Islet precursor cell (in vitro differentiated cells): ENCODE measurements around the gene REXO4.
"Not testable (repeated sequence)": the region's sequence is repeated elsewhere in the genome, so short reads cannot be mapped to it uniquely, and the experiment has no call there.

Experiments
- DNase-seq: peaks from one replicate; pipeline ENCODE4 v3.0.0-alpha.2; 2018

The REXO4 gene, protein sequence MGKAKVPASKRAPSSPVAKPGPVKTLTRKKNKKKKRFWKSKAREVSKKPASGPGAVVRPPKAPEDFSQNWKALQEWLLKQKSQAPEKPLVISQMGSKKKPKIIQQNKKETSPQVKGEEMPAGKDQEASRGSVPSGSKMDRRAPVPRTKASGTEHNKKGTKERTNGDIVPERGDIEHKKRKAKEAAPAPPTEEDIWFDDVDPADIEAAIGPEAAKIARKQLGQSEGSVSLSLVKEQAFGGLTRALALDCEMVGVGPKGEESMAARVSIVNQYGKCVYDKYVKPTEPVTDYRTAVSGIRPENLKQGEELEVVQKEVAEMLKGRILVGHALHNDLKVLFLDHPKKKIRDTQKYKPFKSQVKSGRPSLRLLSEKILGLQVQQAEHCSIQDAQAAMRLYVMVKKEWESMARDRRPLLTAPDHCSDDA

DNA sequence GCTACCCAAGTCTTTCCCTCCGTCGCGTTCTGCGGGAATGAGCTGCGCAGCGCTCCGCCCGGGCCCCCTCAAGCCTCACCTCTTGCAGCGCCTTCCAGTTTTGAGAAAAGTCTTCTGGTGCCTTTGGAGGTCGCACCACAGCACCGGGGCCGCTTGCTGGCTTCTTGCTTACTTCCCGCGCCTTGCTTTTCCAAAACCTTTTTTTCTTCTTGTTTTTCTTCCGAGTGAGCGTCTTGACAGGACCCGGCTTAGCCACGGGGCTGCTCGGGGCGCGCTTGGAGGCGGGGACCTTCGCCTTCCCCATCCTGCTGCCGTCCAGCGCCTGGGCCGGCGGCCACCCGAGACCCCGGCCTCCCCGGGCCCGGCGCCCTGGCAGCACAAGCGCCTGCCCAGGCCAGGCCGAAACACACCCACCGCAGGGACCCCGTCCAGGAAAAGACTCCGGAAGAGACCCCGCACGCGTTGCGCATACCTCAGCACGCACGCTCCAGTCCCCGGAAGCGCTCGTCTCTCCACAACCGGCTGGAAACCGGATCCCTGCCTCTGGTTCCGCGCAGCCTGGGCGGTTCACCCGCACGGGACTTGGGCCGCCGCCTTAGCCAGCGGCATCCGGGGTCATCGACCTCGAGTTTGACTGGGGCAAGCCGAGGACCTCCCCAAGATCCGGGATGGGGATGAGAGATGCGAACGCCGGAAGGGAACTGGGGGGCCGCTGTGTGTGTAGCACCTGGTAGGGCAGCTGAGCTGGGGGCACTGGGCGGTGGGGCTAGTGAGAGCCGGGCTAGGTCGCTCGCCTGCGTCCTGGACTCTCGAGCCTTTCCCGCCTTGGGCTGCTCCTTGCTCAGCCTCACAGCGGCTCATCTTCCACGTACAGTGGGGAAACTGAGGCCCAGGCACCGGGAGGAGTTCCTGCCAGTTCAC is at the start of gene REXO4:
Gene REXO4, minus strand, starts transcription at position 470 of the 921 bp plus-strand sequence. Its CDS starts 166 bp downstream, at position 304.
- DNase-seq: peak; percentile 96

DNA sequence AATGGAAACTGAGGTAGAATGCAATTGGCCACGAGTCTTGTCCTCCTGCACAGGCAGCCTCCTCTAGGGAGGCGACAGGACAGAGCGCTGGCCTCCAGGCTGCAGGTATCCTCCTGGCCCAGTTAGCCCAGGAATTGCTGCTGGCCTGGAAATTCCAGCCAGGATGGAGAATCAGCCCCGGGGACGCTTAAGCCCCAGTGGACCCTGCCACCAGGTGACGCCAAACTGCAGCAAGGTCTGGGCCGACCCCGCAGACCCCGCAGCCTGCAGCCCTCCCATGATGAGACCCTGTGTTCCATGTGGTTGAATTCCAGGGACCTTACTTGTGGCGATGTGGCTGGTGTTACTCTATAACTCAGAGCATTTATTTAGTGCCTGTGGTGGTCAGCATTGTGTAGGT is 49.3 kb upstream of the REXO4 start:
- peak; percentile 73 for DNase-seq

DNA sequence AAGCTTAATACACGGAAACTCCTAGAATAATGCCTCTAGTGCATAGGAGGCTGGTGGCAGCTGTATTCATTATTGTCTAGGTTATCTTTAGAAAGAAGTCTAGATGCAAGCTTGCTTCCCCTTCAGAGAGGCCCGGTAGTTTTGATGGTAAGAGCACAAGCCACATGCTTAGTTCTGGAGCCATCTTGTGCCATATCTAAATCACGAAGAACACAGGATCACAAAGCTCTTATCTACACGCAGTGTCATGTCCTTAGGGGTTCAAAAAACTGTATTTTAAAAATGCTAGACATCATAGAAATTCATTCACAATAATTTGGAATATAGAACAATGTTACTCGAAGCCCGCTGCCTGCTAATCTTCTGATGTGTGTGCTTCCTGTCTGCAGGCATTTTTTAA is 48.2 kb upstream of the REXO4 start:
- no peak for DNase-seq

DNA sequence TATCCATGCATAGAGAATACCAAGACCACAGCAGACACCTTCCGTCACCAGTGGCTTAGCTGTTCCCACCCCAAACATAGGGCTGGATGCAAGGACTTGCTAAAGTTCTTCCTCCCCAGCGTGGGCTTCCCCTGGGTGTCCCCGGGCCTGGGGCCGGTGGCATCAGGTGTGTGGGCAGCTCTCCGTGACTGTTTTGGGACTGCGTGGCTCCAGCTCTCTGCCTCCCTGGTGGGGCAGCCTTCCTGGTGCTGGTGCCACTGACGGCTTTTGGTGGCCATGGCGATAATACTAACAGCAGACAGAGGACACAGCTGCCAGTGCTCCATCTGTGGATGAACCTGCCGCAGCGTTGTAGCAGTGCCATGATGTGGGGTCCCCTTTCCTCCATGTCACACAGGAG is 46.8 kb upstream of the REXO4 start:
- no peak for DNase-seq

DNA sequence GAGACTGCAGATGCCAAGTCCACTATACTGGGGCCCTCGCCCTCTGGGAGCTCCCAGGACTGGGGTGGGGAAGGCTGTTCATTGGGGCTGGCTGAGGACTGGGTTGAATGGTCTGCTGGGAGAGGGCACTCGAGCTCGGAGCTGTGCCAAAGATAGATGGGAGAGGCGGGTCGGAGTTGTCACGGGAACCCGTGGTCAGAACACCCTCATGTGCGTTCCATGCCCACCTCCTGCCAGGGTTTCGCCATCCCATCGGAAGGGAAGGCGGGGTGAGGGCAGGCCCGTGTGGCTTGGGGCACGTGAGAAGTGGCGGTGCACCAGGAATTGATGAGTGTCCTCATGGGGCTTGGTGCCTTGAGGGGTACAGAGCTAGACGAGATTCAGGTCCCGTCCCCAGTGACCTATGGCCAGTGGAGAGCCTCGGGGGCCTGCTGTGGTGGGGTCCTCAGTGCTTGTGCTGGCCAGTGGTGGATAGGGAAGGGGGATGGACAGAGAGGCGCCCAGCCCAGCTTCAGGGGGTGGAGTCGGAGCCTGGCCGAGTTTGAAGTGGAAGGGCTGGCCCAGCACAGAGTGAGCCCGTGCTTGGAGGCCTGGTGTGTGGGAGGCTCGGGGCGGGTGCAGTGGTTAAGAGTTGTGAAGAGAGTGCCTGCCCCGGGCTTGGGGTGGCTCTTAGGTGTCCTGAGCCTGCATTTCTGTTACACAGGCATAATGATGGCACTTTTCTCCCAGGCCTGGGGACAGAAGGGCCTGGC is 46.2 kb upstream of the REXO4 start:
- no peak for DNase-seq

DNA sequence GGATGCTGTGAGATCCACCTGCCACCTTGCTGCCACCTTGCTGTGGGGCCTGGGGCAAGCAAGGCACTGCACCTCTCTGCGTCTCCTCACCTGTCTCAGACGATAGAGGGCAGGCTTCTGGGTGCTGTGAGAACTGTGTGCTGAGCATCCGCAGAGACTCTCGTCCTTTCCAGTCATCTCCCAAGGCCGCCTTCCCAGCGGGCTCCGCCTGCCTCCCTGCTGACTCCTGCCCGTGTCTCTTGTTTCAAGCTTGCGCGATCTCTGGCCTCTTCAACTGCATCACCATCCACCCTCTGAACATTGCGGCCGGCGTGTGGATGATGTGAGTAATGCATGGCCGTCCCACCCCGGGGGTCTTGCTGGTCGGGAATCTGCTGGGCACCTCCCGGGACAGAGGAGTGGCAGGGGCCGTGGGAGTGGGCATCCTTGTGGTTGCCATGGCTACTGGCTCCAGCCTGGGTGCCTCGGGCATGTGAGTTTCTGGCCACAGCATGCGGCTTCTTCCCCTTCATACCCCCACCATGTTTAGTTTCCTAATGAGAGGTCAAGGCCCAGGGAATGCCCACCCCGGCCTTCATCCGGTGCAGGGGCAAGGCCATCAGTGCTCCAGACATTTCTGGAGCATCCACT is 45.5 kb upstream of the REXO4 start:
- DNase-seq: no peak

DNA sequence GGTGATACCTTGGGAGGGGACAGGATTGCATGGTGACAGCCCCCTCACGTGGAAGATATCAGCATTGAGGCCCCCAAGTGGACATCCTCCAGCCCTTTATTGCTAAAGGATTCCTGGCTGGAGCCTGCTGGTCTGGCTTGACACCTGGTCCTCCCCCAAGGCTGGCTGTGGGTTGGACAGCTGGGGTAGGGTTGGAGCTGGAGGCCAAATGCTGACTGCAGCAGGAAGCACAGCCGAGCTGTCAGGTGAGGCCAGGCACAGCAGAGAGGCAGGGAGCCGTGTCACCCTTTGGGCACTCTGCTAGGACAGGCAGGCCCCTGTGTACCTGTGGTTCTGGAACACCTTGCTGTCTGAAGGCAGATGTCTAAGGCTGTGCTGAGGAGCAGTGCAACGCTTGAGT is 44.2 kb upstream of the REXO4 start:
- peak; percentile 70 for DNase-seq

DNA sequence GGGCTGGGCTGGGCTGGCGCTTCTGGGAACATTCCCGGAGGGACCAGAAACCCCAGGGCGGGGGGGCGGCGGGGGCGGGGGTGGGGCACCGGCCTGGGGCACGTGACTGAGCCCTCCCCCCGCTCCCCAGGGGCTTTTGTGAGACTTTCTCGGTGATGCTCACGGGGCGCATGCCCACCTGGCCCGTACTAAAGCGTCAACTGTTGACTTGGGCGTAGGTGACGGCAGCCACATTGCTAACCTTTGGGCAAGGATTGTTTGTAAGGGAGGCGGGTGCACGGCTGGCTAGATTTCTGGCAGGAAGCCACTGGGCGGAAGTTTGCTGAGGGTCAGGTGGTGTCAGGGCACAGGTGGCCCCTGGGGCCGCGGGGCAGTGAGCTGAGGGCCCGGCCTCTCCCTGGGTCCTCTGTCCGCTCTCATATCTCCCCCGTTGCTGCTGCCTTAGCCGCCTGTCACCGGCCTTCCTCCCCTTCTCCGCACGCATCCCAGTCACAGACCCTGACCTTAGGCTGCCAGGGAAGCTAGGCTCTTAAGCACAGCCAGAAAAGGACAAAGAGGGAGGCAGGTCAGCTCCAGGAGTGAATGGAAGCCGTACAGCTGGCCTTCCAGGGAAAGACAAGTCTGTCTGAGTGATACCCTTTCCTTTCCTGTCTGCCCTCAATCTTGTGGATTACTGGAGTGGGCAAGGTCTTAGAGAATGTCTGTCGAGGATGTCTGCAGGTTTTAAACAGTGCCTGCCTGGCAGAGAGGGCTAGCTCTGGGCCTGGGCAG is 42.8 kb upstream of the REXO4 start:
- DNase-seq: peak; percentile 83

DNA sequence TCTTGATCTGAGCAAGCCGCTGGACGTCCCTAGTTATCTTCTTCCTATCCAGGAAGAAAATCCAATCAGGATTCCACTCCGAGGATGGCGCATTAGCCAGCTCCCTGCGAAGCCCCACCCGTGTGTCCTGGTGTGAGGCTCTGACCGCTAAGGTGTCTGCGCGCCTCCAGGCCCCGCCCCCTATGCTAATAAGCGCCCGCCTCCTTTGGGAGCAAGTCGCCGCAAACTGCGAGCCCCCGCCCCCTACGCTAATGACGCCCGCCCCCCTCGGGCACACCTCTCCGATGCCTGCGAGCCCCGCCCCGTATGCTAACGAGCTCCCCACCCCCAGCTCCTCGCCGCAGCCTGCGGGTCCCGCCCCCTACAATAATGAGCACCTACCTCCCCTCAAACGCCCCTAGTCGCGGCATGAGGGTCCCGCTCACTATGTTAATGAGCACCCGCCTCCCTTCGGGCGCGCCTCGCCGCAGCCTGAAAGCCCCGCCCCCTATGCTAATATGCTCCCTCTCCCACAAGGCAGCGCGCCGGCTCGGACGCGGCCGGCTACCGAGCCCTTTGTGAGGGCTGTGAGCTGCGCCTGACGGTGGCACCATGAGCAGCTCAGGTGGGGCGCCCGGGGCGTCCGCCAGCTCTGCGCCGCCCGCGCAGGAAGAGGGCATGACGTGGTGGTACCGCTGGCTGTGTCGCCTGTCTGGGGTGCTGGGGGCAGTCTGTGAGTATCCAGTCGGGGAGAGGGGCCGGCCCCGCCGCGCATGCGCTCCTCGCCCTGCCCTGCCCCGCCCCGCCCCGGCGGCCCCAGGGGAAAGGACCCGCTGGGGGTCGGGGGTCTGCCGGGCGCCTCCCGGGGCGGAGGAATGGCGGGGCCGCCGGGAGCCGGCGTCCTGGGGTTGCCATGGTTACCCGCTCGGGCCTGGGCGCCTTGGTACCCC is 41.9 kb upstream of the REXO4 start, which contains the start of gene CACFD1:
Gene CACFD1, plus strand, starts transcription at position 503 of the 929 bp plus-strand sequence. Its CDS starts 89 bp downstream, at position 592.
- peak; percentile 99 for DNase-seq

DNA sequence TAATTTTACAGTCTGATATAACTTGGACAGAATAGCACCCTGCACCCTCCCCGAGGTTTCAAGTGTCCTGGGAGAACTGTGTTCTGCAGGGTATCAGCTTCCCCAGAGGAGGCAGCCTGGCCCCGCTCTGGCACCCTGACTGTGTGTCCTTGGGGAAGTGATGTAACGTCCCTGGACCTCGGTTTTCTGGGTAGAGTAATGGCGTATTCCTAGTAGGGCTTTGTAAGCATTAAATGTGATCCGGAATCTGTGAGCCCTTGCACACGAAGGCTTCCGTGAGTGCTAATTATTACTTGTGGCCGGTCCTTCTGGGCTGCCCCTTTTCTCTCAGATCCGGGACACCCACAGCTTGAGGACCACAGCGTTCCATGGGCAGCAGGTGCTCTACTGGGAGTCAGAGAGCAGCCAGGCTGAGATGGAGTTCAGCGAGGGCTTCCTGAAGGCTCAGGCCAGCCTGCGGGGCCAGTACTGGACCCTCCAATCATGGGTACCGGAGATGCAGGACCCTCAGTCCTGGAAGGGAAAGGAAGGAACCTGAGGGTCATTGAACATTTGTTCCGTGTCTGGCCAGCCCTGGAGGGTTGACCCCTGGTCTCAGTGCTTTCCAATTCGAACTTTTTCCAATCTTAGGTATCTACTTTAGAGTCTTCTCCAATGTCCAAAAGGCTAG is 41.0 kb upstream of the REXO4 start:
- DNase-seq: no peak

DNA sequence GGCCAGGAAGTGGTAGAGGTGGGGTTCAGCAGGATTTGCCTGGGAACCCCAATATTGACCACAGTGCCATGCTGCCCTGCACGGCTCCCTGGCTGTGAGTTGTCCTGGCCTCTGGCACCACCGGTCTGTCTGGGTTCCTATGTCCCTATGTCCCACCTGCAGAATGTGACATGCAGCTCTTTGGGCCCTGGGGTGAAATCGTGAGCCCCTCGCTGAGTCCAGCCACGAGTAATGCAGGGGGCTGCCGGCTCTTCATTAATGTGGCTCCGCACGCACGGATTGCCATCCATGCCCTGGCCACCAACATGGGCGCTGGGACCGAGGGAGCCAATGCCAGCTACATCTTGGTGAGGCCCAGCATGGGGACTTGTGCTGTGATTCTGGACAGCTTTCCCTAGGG is 39.9 kb upstream of the REXO4 start:
- no peak for DNase-seq

DNA sequence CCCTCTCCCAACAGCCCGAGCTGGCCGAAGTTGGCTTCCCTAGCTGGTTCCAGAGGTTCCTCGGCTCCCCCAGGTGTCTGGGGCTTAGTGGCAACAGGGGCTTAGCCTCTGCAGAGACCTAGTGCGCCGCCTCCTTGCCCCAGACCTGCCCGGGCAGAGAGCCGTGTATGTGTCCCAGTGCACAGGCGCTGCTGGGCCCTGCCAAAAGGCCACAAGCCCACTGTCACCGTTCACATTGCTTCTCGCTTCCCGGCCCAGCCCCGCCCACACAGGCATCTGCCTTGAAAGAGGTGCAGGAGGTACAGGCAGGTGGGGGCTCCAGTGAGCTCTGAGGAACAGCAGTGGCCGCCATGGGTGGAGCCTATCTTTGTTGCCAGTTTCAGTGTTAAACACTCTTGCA is 39.4 kb upstream of the REXO4 start:
- DNase-seq: no peak

DNA sequence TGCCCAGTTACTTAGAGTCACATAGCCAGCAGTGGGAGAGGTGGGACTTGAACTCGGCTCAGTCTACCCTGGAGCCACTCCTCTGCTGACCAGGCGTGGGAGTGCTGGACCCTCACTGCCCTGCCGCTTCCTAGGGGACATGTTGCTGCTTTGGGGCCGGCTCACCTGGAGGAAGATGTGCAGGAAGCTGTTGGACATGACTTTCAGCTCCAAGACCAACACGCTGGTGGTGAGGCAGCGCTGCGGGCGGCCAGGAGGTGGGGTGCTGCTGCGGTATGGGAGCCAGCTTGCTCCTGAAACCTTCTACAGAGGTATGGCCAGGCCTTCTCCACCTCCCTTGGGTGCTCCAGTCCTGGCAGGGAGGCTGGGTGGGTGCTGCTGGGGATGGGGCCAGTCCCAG is 38.6 kb upstream of the REXO4 start:
- DNase-seq: peak; percentile 73

DNA sequence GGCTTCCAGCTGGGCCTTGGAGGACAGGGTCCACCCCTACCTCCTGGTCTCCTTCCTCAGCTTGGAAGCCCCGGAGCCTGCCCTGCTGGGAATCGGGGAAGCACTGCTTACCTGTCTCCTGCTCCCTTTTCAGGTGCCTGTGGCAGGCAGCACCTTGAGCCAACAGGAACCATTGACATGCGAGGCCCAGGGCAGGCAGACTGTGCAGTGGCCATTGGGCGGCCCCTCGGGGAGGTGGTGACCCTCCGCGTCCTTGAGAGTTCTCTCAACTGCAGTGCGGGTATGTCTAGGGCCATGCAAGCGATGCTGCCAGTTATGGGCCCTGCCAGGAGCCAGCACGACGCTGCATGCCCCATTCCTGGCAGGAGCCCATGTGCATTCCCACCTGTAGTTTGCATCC is 38.1 kb upstream of the REXO4 start:
- no peak for DNase-seq

DNA sequence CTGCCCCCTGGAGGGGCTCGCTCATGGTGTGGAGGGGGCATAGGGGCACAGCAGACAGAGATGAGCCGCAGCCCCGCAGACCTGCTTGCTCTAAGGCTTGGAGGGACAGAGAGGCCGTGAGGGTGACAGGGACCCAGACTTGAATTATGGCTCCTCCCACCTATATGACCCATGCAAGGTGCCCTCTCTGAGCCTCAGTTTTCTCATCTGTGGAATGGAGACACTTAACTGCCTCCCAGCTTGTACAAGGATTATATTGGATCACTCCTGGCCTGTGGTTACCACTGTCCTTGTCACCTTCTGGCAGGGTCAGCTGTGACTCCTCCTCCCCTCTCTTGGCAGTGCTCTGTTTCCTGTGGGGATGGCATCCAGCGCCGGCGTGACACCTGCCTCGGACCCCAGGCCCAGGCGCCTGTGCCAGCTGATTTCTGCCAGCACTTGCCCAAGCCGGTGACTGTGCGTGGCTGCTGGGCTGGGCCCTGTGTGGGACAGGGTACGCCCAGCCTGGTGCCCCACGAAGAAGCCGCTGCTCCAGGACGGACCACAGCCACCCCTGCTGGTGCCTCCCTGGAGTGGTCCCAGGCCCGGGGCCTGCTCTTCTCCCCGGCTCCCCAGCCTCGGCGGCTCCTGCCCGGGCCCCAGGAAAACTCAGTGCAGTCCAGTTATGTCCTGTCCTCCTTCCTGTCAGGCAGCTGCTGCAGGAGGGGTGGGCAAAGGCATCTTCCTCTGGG is 37.3 kb upstream of the REXO4 start:
- no peak for DNase-seq

DNA sequence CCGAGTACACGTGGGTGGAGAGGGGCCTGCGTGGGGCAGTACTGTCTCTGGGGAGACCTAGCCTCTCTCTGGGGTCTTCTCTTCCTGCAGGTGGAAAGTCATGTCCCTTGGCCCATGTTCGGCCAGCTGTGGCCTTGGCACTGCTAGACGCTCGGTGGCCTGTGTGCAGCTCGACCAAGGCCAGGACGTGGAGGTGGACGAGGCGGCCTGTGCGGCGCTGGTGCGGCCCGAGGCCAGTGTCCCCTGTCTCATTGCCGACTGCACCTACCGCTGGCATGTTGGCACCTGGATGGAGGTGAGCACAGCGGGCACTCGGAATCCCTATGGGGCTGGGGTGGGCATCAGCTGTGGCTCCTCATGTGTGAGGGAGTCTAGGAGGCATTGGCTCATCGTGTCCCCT is 36.5 kb upstream of the REXO4 start:
- no peak for DNase-seq

DNA sequence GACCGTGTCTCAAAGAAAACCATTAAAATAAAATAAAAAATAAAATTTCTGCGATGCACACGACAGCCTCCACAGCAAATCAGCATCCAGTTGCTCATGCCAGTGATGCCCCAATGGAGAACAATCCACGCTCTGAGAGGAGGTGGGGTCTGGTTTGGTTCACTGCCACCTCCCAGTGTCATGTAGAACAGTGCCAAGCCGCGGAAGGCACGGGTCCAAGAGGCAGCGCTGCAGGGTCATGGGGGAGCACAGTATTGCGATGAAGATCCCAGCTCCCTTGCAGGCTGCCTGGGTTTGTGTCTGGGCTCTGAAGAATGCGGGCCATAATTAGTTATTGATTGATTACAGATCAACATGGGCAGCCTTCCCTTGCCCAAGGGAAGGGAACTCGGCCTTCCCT is 35.8 kb upstream of the REXO4 start:
- no peak for DNase-seq

DNA sequence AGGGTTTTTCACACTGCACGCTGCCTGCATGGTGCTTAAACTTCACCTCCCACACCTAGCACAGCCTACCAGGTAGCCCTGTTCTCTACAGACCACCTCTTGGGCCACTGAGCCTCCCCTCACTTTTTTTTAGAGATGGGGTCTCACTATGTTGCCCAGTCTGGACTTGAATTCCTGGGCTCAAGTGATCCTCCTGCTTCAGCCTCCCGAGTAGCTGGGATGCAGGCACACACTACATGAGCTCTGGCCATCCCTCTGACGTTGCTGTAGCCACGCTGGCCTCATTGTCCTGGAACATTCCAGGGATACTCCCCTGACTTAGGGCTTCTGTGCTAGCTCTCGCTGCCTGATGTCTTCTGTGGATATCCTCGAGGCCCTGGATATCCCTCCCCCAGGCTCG is 34.8 kb upstream of the REXO4 start:
- DNase-seq: no peak

DNA sequence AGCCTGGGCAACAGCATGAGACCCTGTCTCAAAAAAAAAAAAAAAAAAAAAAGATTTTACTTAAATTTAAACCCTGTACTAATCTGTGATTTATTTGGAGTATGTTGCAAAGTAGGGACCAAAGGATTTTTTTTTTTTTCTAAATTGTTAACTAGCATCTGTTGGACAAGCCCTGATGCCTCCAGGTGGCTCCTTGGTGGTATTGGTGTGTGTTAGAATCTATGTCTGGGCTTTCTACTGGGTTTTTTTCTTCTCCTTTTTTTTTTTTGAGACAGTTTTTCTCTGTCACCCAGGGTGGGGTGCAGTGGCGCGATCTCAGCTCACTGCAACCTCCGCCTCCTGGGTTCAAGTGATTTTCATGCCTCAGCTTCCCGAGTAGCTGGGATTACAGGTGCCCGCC is 34.1 kb upstream of the REXO4 start:
- not testable (repeated sequence) for DNase-seq
